Neural crest cell (in vitro differentiated cells): ENCODE results near the gene PRKCE. TPM values are rescaled to one million over a fixed set of nuclear protein-coding genes. Genes with fewer than 3 reads are reported as not detected.

ENCODE experiments used
- DNase-seq: peaks from one replicate; pipeline ENCODE4 v3.0.0; 2021; ENCODE audit warnings: low read depth, mixed read lengths, low spot score
- H3K27ac Mint-ChIP-seq: one replicate; pipeline ENCODE4 v1.8.0; 2021; ENCODE audit warnings: mild to moderate bottlenecking, mixed read lengths; ENCODE audit not compliant: unreplicated experiment
- H3K27me3 Mint-ChIP-seq: 2 replicates; pipeline ENCODE4 v1.8.0; 2021; ENCODE audit warnings: low read depth, mild to moderate bottlenecking, mixed read lengths
- H3K36me3 Mint-ChIP-seq: 2 replicates; pipeline ENCODE4 v1.8.0; 2021; ENCODE audit warnings: low read depth, mild to moderate bottlenecking, mixed read lengths
- H3K4me1 Mint-ChIP-seq: 2 replicates; pipeline ENCODE4 v1.8.0; 2021; ENCODE audit warnings: mixed read lengths
- H3K4me3 Mint-ChIP-seq: one replicate; pipeline ENCODE4 v1.8.0; 2021; ENCODE audit warnings: mild to moderate bottlenecking, mixed read lengths
- H3K9me3 Mint-ChIP-seq: 2 replicates; pipeline ENCODE4 v1.8.0; 2021; ENCODE audit warnings: mixed read lengths
- total RNA-seq: library from RNA; stranded (reverse); gene quantifications from 2 replicates; pipeline ENCODE4 v1.2.1, GENCODE V29; 2021
- TF ChIP-seq, protein P1 (sequence below): fragments of 200-600 bp; sonication (generic); conservative IDR thresholded peaks from 2 replicates; pipeline ENCODE4 v1.5.0; 2021; ENCODE audit warnings: antibody characterized with exemption, mild to moderate bottlenecking

The PRKCE gene
- total RNA-seq, 1 donor from 2014 or later: 15.6 TPM

DNA sequence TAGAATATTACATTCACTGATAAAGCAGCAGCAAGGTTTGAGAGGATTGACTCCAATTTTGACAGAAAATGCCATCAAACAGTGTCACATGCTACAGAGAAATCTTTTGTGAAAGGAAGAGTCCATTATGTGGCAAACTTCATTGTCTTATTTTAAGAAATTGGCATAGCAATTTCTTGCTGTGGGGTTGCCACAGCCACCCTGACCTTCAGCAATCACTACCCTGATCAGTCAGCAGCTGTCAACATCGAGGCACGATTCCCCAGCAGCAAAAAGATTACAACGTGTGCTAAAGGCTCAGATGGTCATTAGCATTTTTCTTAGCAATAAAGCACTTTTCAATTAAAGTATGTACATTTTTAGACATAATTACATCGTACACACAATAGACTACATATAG is 74.7 kb downstream of the PRKCE start:
- DNase-seq: no peak
- H3K27me3 Mint-ChIP-seq: no peaks in the 10 kb centered on the region
- no peaks in the 10 kb centered on the region for H3K36me3 Mint-ChIP-seq
- peaks cover 8% of the 10 kb centered on the region for H3K4me1 Mint-ChIP-seq
- H3K27ac Mint-ChIP-seq: no peak overlapping the region
- H3K9me3 Mint-ChIP-seq: peaks cover 3% of the 10 kb centered on the region
- H3K4me3 Mint-ChIP-seq: no peak overlapping the region
- TF ChIP-seq, protein P1, sequence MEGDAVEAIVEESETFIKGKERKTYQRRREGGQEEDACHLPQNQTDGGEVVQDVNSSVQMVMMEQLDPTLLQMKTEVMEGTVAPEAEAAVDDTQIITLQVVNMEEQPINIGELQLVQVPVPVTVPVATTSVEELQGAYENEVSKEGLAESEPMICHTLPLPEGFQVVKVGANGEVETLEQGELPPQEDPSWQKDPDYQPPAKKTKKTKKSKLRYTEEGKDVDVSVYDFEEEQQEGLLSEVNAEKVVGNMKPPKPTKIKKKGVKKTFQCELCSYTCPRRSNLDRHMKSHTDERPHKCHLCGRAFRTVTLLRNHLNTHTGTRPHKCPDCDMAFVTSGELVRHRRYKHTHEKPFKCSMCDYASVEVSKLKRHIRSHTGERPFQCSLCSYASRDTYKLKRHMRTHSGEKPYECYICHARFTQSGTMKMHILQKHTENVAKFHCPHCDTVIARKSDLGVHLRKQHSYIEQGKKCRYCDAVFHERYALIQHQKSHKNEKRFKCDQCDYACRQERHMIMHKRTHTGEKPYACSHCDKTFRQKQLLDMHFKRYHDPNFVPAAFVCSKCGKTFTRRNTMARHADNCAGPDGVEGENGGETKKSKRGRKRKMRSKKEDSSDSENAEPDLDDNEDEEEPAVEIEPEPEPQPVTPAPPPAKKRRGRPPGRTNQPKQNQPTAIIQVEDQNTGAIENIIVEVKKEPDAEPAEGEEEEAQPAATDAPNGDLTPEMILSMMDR: no peak

DNA sequence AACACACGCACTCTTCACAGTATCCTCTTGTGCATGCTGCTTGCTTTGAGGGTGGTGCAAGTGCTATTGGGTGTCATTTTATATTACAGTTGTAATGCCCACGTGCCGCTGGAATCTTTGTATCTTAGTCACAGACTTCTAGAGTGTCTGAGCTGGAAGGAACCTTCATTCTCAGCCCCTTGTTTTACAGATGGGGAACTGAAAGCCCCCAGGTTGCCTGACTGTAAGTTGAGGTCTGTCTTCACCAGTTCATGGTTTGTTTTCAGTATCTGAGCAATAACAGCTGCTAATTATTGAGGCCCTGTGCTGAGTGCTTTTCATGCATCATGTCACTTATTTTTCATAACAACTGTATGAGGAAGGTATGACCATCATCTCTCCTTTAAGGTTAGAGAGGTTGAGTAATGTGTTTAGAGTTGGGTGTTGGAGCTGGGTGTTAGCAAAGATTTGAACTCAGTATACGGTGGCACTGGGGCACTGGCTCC is 77.0 kb downstream of the PRKCE start:
- no peaks in the 10 kb centered on the region for H3K36me3 Mint-ChIP-seq
- TF ChIP-seq, protein P1: no peak
- no peak overlapping the region for H3K27ac Mint-ChIP-seq
- H3K4me3 Mint-ChIP-seq: no peak overlapping the region
- no peaks in the 10 kb centered on the region for H3K27me3 Mint-ChIP-seq
- H3K4me1 Mint-ChIP-seq: peaks cover 4% of the 10 kb centered on the region
- DNase-seq: no peak
- peaks cover 3% of the 10 kb centered on the region for H3K9me3 Mint-ChIP-seq

DNA sequence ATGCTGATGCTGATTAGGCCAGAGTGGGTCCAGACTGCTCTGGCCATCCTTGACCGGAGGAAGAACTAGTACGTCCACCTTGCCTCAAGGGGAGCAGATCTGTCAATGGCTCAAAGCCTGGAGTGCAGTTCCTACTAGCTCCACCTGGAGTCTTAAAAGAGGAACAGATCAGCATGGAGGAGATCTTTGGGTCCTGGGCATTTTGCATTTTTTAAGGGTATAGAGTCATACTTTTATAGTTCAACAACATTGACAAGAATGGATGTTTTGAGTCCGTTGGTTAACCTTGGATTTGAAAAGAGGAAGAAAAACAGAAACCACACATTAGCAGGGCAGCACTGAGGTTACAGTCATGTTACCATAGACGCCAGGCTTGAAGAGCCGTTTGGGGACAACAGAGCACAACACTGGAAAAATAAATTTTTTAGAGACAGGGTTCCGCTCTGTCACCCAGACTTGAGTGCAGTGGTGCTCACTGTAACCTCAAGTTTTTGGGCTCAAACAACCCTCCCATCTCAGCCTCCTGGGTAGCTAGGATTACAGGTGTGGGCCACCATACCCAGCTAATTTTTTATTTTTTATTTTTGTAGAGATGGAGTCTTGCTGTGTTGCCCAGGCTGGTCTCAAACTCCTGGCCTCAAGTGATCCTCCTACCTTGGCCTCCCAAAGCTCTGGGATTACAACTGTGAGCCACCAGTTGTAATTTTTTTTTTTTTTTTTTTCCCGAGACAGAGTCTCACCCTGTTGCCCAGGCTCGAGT is 78.5 kb downstream of the PRKCE start:
- no peak overlapping the region for H3K27ac Mint-ChIP-seq
- H3K9me3 Mint-ChIP-seq: peaks cover 3% of the 10 kb centered on the region
- DNase-seq: no peak
- TF ChIP-seq, protein P1: peak; percentile 41
- no peaks in the 10 kb centered on the region for H3K27me3 Mint-ChIP-seq
- H3K4me3 Mint-ChIP-seq: no peak overlapping the region
- peaks cover 4% of the 10 kb centered on the region for H3K4me1 Mint-ChIP-seq
- no peaks in the 10 kb centered on the region for H3K36me3 Mint-ChIP-seq

DNA sequence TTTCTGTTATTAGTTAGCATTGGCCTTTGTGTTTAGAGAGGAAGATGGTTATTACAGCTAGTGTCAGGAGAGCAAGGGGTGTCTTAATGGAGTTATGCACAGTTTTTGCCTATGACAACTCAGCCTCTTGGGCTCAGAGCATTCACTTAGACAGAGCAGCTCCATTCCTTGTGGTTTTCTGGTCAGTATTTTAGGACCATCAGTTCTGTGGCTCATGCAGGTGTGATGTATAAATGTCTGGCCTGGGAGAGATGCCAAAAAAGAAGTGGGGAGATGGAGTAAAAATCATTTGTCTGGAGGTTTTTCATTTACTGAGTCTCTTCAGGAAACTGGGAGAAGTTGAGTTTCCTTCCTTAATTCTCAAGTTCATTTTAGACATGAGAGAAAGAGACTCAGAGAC is 79.7 kb downstream of the PRKCE start:
- Mint-ChIP-seq H3K4me3 (no peak overlapping the region), H3K27me3 (no peaks in the 10 kb centered on the region), H3K36me3 (no peaks in the 10 kb centered on the region), H3K27ac (no peak overlapping the region), H3K4me1 (peaks cover 4% of the 10 kb centered on the region), H3K9me3 (peaks cover 3% of the 10 kb centered on the region)
- TF ChIP-seq, protein P1: no peak
- no peak for DNase-seq

DNA sequence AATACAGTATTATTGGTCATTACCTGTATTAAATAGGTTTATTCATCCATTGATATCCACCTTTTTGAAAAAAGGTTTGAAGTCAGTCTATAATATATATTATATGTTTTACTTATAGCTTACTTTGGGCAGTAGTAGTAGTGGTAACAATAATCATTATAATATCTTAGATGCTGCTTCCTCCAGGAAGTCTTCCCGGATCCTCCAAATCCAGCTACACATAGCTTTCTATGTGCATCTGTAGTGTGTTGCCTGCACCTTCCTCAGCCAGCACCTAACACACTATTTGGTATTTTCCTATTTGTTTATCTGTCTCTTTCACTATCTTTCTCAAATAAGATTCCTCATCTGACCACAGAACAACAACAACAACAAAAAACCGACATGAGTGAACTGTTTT is 81.0 kb downstream of the PRKCE start:
- Mint-ChIP-seq H3K9me3 (peaks cover 3% of the 10 kb centered on the region), H3K4me1 (peaks cover 4% of the 10 kb centered on the region), H3K27ac (no peak overlapping the region), H3K27me3 (no peaks in the 10 kb centered on the region), H3K36me3 (no peaks in the 10 kb centered on the region), H3K4me3 (no peak overlapping the region)
- DNase-seq: no peak
- TF ChIP-seq, protein P1: no peak
